GM21526 (cell line): Measurements from ENCODE around the gene GOLT1A.

Experiments used
- ATAC-seq: cut with Tn5 transposase; IDR thresholded peaks from one replicate; pipeline ENCODE4 v1.9.1; 2021; ENCODE audit warnings: moderate library complexity; ENCODE audit not compliant: unreplicated experiment, low FRiP score

The GOLT1A gene

DNA sequence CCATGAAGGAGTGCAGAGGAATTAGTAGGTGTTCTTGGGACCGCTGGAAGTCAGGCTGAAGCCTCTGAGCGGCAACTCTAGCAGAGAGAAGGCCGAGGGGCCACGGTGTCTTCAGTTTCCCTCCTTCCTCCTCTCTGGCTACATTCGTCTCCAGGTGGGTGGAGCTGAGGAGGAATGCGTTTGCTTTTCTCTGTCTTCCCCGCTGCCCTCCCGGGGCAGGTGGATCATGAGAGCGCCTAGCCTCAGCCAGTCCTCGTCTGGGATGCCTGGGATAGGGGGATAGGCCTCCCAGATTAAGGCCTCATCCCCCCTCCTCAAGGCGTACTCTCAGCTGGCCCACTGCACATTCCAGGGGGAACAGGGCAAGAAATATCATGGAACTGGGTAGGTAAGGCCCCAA is 7.5 kb upstream of the GOLT1A start:
- ATAC-seq: no peak

DNA sequence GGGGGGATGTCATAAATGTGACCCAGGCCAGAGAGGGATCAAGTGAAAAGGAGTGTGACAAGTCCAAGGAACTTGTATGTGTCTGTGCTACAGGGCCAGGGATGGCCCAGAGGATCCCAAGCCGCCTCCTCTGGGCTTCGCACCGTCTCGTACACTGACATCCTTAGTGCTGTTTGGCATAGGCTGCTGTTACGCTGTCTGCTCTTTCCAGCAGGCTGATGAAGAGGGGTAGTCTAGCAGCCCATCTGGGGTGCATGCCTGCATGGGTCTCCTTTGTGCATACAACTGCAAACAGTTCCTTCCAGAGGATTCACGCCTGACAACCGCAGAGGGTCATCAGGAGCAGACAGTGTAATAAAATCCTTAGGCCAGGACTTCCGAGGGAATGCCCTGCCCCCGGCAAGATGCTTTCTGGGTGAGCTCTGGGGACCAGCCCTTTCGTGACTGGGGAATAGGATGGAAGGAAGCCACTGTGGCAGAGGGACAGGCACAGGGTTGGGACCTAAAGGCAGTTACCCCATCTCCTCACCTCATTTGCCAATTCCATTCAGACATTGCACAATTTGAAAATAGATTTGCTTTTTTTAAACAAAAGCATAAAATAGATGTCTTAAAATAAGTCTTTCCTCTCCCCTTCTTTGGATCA is 6.3 kb upstream of the GOLT1A start:
- ATAC-seq: no peak

DNA sequence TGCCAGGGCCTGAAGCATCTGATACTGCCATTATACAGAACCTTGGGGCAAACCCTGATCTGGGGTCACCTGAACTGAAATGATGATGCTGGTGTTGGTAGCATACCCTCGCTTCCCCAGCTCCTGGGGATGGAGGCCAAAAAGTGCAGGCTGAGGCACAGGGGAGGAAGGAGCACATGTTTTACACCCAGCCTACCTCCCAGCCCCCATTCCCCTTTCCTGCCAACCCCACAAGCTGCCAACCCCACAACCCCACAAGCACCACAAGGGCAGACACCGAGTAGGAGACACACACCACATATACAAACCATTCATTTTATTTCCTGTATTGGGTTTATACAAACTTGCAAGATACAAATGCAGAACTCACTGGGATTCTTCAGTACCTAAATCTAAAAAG is 4.8 kb upstream of the GOLT1A start:
- ATAC-seq: no peak

DNA sequence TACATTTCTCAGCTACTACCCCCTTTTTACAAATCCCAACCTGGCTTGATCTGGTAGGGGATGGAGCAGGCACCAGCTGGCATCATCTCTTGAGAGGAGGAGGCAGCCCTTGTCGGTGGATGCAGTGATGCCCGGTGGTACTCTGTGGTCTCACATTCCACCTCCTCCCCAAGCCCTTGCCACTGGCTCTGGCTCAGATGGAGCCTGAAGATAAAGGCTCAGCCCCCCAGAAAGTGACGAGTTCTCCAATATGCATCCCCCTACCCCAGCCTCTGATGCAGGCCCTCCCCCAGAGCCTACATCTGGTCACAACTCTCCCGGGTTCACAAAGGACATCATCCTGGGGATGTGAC is 3.8 kb upstream of the GOLT1A start:
- no peak for ATAC-seq

DNA sequence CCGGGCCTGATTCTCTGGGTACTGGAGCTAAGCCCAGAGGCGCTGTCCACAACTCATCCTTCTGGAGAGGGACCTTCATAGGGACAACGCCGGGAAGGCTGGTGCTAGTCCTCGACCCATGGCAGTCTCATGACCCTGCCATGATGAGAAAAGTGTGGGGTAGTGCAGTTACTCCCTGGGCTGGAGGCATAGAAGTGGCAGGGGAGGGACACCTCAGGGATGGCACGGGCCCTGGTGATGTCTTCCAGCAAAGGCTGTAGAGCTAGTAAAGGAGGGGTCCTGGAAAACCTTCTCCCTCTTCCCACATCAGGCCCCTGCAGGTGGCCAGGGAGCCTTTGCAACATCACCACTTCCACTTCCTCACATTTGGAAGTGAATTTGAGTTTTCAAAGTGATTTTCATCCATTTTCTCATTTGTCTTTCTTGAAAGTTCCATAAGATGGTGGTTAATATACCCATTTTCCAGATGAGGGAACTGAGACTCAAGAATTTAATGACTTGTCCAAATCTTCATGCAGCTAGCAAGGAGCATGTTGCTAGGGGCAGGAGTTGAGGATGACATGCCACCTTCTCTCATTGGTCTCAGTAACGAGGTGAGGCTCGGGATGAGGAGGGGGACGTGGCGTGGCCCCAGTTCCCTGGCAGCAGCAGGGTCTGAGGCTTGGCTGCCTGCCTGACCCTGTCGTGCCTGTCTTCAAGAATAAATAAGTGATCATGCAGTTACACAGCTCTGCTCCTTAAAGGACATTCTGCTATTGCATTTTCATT is 3.3 kb upstream of the GOLT1A start:
- ATAC-seq: no peak

DNA sequence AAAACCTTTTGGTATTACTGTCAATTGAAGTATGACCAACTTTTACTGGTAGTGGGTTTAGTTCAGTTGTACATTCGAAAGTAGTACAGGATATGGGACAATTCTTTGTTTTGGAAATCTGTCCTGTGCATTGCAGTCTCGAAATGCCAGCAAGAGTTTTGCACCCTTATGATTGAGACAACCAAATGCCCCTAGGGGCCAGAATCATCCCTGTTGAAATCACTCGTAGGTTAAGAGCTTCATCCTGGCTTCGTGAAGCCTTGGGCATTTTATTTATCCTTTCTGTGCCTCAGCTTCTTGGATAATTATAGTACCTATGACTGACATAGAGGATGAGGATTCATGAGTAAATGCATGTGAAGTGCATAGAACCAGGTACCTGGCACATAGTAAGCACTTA is 2.4 kb upstream of the GOLT1A start:
- ATAC-seq: no peak

DNA sequence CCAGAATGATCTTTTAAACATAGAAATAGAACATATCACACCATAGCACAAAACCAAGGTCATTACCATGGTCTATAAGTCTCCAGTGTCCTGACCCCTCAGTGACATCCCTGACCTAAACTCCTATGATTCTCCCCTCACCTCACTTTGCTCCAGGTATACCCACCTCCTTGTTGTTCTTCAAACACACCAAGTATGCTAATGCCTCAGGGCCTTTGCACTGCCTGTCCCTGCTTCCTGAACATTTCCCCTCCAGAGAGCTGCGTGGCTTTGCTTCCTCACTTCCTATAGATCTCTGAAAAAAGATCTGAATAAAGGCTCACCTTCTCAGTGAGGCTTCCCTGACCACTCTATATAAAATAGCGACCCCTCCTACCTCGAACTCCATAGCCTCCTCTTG is 1.1 kb downstream of the GOLT1A start:
- no peak for ATAC-seq

DNA sequence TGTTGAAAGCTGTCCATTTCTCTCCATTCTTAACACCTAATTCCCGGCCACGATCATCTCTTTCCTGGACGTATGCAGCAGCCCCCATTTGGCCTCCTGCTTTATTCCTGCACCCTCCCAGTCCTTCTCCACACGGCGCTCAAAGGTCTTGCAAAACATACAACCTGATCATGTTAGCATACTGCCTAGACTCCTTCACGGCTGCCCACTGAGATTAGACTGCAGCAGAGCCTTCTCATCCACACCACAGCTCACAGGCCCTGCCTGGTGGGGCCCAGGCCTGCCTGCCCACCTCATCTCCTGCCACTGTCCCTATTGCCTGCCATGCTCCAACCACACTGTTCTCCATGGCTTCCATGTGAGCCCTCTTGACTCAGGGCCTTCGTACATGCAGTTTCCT is 2.7 kb downstream of the GOLT1A start:
- ATAC-seq: no peak

DNA sequence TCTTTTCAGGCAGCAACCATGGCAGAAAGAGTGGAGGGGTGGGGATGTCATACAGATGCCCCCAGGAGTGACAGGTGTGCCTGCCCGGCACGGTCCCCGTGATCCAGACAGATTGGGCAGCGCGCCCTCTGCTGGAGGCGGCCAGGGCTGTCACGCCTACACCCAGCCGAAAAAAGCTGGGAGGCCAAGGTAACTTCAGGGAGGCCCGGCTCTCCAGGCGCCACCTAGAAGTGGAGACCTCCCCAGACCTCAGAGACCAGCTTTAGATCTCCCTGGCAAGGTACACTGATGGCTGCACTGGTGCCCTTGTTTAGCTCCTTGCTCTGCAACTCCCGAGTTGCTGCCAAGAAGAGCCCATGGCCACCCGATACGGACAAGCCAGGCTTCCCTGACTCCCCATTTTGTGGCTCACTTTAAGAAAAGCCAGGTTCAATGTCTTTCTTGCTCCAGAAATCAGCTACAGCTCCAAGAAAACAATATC is 6.6 kb downstream of the GOLT1A start:
- no peak for ATAC-seq

DNA sequence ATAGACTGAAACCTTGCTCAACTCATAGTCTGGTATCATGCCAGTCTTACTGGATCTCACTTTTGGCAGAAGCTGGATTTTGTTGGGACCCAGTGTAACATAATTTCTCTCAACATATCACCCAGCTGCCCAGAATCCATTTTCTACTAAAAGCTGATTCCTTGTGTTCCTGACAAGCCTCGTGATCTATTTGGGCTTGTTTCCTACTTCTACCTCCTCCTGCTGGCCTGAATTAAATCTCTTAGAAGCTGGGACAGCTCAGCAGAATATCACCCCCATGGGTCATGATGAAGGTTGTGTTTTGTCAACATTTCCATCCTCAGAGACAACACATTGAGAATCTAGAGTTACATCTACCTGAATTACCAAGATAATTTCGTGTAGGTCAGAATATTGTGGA is 7.7 kb downstream of the GOLT1A start:
- ATAC-seq: no peak

DNA sequence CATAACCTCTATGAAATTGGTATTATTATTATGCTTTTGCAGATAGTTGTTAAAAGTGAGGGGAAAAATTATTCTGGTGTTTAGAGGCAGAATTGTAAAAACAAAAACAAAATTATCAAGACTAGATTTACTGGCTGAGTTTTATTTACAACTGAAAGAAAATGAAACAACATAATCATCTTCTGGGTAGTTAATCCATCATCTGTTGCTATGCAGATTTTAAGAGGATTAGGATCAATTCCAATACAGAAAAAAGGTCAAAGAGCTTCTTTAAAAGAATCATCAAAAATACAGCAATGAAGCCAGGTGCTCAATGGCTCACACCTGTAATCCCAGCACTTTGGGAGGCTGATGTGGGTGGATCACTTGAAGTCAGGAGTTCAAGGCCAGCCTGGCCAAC is 8.3 kb downstream of the GOLT1A start:
- no peak for ATAC-seq

DNA sequence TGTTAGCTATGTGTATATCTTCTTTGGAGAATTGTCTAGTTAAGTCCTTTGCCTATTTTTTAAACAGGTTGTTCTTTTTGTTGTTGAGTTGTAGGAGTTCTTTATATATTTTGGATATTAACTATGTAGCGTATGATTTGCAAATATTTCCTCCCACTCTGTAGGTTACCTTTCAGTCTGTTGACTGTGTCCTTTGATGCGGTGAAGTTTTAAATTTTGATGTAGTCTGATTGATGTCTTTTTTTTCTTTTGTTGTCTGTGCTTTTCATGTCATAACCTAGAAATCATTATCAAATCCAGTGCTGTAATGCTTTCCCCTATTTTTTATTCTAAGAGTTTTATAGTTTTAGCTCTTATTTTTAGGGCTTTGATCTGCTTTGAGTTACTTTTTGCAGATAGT is 8.8 kb downstream of the GOLT1A start:
- no peak for ATAC-seq

DNA sequence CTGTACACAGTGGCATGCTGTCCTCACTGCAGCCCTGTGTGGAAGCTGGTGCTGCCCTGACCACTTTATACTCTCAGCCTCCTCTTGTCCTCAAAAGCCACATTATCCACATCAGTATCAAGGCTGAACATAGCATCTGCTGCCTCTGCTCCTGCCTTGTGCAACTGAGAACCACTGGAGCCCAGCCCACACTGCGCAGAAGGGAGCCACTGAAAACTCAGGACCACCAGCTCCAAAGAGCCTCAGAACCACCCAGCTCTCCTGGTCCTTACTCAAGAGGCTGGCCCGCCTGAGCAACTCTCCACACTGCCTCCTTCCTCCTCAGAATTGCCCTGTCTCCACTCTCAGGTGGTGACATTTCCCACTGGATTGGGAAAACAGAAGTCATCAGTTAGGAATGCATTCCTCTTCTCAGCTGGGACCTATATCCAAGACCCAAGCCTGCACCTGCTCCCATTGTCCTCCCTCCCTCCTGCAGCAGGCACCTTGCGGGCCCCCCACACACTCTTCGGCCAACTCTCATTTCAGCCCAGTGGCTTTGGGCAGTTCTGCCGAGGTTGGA is 10.5 kb downstream of the GOLT1A start:
- ATAC-seq: no peak

DNA sequence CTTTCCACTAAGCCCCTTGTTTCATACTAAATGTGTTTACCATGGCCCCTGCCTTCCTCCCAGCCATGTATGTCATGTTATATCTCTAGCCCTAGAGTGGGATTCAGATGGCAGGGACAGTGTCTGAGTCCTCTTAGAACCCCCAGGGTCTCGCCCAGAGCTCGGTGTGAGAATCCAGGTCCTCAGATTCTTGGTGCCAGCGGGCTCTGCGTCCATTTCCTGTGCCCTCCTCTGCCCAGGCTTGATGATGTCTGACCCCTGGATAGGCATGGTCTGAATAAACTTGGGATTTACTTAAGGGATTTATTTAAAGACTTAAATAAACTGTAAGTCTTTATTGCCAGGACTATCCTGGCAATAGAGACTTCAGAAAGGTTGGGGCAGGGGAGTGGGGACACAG is 11.3 kb downstream of the GOLT1A start:
- no peak for ATAC-seq

DNA sequence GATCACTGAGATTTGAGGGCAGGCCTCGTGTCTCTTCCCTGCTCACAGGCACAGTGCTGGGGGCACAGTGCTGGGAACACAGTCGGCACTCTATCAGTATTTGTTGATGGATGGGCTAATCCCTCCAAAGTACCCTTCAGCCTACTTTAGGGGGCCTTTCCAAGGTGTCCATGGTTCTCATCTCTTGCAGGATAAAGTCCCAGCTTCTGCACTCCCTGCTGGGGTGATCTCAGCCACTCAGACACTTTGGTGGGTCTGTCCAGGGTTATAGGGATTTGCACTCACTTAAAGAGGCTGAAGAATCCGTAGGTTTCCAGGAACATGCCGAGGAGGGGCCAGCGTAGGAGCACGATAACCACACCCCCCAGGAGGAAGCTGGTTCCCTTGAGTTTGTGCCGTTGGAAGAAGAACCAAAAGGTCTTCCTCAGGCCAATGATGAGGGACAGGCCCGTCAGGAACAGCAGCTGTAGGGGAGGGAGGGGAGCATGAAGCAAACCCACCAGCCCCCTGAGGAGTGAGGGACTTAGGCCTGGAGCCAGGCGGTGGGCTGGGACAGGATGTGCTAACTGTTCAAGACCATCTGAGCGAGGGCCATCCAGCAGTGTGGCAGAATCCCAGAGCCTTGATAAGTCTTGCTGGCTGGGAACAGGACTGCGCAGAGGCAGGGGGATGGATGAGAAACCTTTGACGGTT is 12.3 kb downstream of the GOLT1A start:
- no peak for ATAC-seq

DNA sequence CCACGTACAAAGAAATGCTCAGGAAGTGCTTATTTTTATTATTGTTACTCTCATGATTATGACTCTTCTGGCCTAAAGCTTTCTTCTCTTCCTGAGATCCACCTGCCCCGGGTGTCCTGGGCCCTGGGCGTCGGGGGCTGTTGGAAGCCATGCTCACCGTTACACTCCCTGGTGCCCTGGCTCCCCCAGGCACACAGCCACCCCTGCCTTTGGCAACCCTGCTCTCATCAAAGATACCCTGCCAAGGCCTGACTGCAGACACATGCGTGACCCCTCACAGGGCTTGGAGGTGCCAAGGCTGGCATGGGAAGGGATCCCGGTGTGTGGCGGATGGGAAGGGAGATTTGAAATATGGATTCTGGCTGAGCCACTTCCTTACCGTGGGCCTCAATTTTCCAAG is 14.2 kb downstream of the GOLT1A start:
- ATAC-seq: no peak

DNA sequence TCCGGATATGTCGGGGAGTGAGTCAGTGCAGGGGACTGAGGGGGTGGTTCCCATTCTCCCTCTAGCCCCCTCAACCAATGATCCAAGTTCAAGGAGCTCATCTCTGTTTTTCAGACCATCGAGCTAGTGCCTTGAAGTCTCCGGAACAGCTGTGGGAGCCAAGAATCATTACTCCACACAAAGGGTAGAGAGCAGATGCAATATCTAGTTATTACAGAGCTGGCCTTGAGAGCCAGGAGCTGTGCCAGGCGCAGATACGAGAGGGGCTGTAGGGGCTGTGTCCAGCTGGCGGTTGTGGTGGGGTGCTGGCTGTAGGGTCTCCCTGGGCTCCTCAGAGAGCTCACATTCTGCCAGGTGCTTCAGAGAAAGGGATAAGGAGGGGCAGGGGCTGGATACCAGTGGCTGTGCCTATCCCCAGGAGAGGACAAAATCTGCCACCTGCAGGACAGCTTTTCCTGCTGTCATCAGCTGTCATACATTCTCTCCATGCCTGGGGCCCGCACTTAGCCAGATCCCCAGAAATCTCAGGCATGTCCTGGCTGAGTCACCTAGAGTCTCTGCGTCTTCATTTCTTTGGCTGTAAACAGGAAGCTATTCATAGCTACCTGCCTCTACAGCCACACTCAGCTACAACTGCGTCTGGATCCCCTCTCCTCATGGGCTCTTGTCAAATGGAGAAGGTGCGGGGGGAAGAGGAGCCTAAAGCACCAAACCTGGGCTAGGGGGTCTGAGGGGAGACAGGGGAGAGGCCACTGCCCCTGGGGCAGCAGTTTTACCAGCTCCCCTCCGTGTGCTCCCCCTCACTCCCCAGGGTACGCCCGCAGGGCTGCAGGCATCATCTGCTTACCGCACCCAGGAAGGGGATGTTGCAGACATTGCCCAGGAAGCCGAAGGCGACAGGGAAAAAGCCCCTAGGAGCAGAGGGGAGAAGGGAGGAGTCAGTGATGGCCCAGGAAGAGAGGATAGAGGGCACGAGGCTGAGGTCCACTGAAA is 15.1 kb downstream of the GOLT1A start:
- ATAC-seq: no peak

DNA sequence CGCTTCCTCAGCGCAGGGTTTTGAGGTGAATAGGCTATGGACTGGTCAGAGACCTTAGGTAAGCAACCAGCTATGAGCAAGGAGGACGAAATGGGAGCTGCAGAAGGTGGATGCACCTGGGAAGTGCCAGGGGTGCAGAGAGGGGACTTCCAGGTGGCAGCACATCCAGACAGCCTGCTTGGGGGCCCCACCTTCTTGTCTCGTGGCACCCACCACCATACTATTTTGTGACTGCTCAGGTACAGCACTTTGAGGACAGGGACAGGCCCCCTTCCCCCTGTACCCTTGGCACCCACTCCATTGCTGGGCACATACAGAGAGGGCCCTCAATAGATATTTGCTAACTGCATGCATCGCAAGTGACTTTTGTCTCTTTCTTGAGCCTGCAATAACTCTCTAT is 16.7 kb downstream of the GOLT1A start:
- no peak for ATAC-seq

DNA sequence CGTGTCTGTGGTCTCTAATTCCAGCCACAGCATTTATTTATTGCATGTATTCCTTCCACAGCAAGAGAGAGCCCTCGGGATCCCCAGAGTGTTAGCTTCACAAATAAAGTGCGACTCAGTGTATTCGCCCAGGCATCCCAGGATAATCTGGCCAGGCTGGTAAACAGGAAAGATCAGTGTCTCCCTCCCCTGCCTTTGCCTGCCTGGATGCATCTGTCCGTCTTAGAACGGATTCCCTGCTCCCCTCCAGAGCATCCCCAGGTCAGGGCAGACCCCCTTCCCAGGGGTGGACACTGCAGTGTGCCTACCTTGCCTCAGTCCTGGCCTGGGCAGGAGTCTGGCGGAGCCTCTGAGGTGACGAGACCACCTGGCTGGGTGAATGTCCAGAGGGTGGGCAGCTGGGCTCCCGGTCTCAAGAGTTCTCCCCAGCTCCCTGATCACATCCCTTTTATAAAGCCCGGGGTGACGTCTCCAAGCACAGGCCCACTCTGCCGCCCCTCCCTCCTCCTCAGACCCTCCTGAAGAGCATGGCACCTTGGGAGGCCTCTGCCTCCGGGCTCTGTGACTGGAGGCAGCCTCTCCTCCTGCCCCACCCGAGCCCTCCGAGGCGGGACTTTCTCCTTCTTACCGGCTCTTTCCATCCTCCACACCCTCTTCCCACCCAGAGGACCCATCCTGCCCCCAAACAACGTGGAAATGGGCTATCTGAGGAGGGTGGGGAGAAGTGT is 17.6 kb downstream of the GOLT1A start, which contains the start of gene KISS1:
TSS of gene KISS1 (minus strand) at position 424 of the 728 bp plus-strand sequence. CDS start 3,615 bp downstream, outside the sequence.
- ATAC-seq: no peak
